Erythroblast (primary cell): Measurements from ENCODE around the gene AURKA.

ENCODE experiments used
- GATA1 ChIP-seq: IDR thresholded peaks from 2 replicates; pipeline ENCODE4 v1.6.1; 2011; ENCODE audit warnings: low read depth, mild to moderate bottlenecking, control low read depth, low read length, moderate library complexity
- POLR2A ChIP-seq: IDR thresholded peaks from 2 replicates; pipeline ENCODE4 v1.6.1; 2011; ENCODE audit warnings: mild to moderate bottlenecking, low read length

- TF ChIP-seq POLR2A, result no peak
- no peak for TF ChIP-seq GATA1
These were observed 30.8 kb upstream of the AURKA start for GRCh38 chr20:56422824-56423189.
